Measurements from ENCODE around the gene SCFD2. TPM values are rescaled to one million over a fixed set of nuclear protein-coding genes. Genes with fewer than 3 reads are reported as not detected.

The SCFD2 gene
- total and polyA plus RNA-seq, 4 donors, result 4.3 to 28.8 (median 7.4) TPM

DNA sequence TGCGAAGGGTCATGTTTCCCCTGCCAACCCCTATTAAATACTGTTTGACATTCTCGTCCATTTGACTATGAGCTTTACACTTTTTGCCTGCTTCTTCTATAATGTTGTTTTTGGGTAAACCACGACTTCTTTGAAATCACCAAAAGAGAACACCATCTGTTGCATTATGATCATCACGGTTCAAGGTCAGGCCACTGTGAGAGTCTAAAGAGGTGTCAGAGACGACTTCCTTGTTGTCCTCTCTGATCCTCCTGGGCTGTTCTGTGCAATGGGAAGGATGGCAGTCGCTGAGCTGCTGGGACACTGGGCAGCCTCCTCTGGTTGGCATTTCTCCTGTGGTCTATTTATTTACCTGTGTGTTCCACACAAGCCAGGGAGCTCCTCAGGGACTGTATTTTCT, 366.2 kb downstream of the SCFD2 start:
- TF ChIP-seq TAF1 (conservative IDR thresholded peaks at IDR 0.05) (no peak), HNF4G (IDR thresholded peaks at IDR 0.05) (no peak), YY1 (IDR thresholded peaks at IDR 0.05) (no peak), NR2F2 (IDR thresholded peaks at IDR 0.05) (no peak), FOXA2 (IDR thresholded peaks at IDR 0.05) (no peak), HNF4A (conservative IDR thresholded peaks at IDR 0.05) (no peak), FOXA1 (IDR thresholded peaks at IDR 0.05) (no peak), RAD21 (IDR thresholded peaks at IDR 0.05) (no peak), EGR1 (IDR thresholded peaks at IDR 0.05; ENCODE audit: low read depth in 2 of 2) (no peak), ATF3 (IDR thresholded peaks at IDR 0.05) (no peak), SP1 (IDR thresholded peaks at IDR 0.05) (no peak), RXRA (IDR thresholded peaks at IDR 0.05) (no peak), JUND (IDR thresholded peaks at IDR 0.05) (no peak), REST (IDR thresholded peaks at IDR 0.05) (no peak), GABPA (IDR thresholded peaks at IDR 0.05 in 1 of 2, conservative IDR thresholded peaks at IDR 0.05 in 1 of 2) (no peak)
- TF ChIP-seq, protein P1, sequence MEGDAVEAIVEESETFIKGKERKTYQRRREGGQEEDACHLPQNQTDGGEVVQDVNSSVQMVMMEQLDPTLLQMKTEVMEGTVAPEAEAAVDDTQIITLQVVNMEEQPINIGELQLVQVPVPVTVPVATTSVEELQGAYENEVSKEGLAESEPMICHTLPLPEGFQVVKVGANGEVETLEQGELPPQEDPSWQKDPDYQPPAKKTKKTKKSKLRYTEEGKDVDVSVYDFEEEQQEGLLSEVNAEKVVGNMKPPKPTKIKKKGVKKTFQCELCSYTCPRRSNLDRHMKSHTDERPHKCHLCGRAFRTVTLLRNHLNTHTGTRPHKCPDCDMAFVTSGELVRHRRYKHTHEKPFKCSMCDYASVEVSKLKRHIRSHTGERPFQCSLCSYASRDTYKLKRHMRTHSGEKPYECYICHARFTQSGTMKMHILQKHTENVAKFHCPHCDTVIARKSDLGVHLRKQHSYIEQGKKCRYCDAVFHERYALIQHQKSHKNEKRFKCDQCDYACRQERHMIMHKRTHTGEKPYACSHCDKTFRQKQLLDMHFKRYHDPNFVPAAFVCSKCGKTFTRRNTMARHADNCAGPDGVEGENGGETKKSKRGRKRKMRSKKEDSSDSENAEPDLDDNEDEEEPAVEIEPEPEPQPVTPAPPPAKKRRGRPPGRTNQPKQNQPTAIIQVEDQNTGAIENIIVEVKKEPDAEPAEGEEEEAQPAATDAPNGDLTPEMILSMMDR (IDR thresholded peaks at IDR 0.05; ENCODE audit: low read depth, low read length, missing input control), result no peak
- TF ChIP-seq, protein P2, sequence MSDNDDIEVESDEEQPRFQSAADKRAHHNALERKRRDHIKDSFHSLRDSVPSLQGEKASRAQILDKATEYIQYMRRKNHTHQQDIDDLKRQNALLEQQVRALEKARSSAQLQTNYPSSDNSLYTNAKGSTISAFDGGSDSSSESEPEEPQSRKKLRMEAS (IDR thresholded peaks at IDR 0.05), result no peak
- TF ChIP-seq, protein P3, sequence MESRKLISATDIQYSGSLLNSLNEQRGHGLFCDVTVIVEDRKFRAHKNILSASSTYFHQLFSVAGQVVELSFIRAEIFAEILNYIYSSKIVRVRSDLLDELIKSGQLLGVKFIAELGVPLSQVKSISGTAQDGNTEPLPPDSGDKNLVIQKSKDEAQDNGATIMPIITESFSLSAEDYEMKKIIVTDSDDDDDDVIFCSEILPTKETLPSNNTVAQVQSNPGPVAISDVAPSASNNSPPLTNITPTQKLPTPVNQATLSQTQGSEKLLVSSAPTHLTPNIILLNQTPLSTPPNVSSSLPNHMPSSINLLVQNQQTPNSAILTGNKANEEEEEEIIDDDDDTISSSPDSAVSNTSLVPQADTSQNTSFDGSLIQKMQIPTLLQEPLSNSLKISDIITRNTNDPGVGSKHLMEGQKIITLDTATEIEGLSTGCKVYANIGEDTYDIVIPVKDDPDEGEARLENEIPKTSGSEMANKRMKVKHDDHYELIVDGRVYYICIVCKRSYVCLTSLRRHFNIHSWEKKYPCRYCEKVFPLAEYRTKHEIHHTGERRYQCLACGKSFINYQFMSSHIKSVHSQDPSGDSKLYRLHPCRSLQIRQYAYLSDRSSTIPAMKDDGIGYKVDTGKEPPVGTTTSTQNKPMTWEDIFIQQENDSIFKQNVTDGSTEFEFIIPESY (IDR thresholded peaks at IDR 0.05), result no peak
- Histone ChIP-seq H3K4me1 (ENCODE audit: control insufficient read depth in 4 of 4, insufficient read depth in 4 of 4, low read length in 3 of 4) (no peaks in the 10 kb centered on the region), H3K9me3 (ENCODE audit: control insufficient read depth in 4 of 4, low read length in 3 of 4) (no peaks in the 10 kb centered on the region), H3K9ac (ENCODE audit: low read depth in 1 of 2, low read length in 2 of 2) (no peak overlapping the region), H3K36me3 (ENCODE audit: control insufficient read depth in 4 of 4, insufficient read depth in 3 of 4, low read depth in 1 of 4, low read length in 3 of 4) (no peaks in the 10 kb centered on the region), H3K27me3 (ENCODE audit: control insufficient read depth in 4 of 4, insufficient read depth in 4 of 4, low read length in 3 of 4) (no peaks in the 10 kb centered on the region), H3K27ac (ENCODE audit: low read depth in 1 of 2, low read length in 2 of 2) (no peak overlapping the region), H3K4me3 (ENCODE audit: low read depth in 1 of 3, low read length in 3 of 3) (no peak overlapping the region)
- DNase-seq (ENCODE audit: low spot score), result no peak
- 91% methylated on average over 6 of the region's 6 CpGs for WGBS
